22Rv1 (cell line): ENCODE measurements around the gene WDR27.

Source experiments
- ZFX ChIP-seq: fragments of 450-650 bp; IDR thresholded peaks from 2 replicates; pipeline ENCODE4 v1.6.1; 2017; ENCODE audit warnings: antibody characterized with exemption, borderline replicate concordance
- TF ChIP-seq, protein P1 (sequence below): fragments of 450-650 bp; IDR thresholded peaks from 2 replicates; pipeline ENCODE4 v1.5.1; 2017; ENCODE audit warnings: mild to moderate bottlenecking

- TF ChIP-seq, protein P1, sequence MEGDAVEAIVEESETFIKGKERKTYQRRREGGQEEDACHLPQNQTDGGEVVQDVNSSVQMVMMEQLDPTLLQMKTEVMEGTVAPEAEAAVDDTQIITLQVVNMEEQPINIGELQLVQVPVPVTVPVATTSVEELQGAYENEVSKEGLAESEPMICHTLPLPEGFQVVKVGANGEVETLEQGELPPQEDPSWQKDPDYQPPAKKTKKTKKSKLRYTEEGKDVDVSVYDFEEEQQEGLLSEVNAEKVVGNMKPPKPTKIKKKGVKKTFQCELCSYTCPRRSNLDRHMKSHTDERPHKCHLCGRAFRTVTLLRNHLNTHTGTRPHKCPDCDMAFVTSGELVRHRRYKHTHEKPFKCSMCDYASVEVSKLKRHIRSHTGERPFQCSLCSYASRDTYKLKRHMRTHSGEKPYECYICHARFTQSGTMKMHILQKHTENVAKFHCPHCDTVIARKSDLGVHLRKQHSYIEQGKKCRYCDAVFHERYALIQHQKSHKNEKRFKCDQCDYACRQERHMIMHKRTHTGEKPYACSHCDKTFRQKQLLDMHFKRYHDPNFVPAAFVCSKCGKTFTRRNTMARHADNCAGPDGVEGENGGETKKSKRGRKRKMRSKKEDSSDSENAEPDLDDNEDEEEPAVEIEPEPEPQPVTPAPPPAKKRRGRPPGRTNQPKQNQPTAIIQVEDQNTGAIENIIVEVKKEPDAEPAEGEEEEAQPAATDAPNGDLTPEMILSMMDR: no peak
- TF ChIP-seq ZFX: no peak
Measured at GRCh38 chr6:169592558-169592957, 109.3 kb downstream of the WDR27 start.
